Osteoblast (primary cell): ENCODE results near the gene PCP4. TPM values are rescaled to one million over a fixed set of nuclear protein-coding genes. Genes with fewer than 3 reads are reported as not detected.

ENCODE experiments used
- DNase-seq: peaks from one replicate; pipeline ENCODE4 v3.0.0; 2011; ENCODE audit warnings: low spot score, mixed read lengths; ENCODE audit not compliant: insufficient read length; ENCODE audit errors: missing footprints
- H2AFZ ChIP-seq: 2 replicates; pipeline ENCODE4 v1.6.0; 2011; ENCODE audit warnings: mild to moderate bottlenecking, low read length
- H3K27ac ChIP-seq: 2 replicates; pipeline ENCODE4 v1.5.1; 2011; ENCODE audit warnings: mild to moderate bottlenecking, low read depth, low read length, moderate library complexity
- H3K27me3 ChIP-seq: 2 replicates; pipeline ENCODE4 v1.6.0; 2012; ENCODE audit warnings: mild to moderate bottlenecking, control low read depth, inconsistent platforms, low read length, moderate library complexity; ENCODE audit not compliant: insufficient read depth
- H3K36me3 ChIP-seq: 2 replicates; pipeline ENCODE4 v1.5.1; 2011; ENCODE audit warnings: mild to moderate bottlenecking, low read length, control low read depth, moderate library complexity; ENCODE audit not compliant: insufficient read depth
- H3K4me1 ChIP-seq: 2 replicates; pipeline ENCODE4 v1.5.1; 2011; ENCODE audit warnings: mild to moderate bottlenecking, low read length, control low read depth, moderate library complexity; ENCODE audit not compliant: insufficient read depth
- H3K4me2 ChIP-seq: 2 replicates; pipeline ENCODE4 v1.6.0; 2011; ENCODE audit warnings: mild to moderate bottlenecking, low read length; ENCODE audit not compliant: insufficient read depth
- H3K4me3 ChIP-seq: fragments of 200-600 bp; sonication (generic); 3 replicates; pipeline ENCODE4 v1.5.1; 2012; ENCODE audit warnings: mild to moderate bottlenecking, low read length, inconsistent platforms; ENCODE audit not compliant: insufficient read depth
- H3K79me2 ChIP-seq: 2 replicates; pipeline ENCODE4 v1.6.0; 2012; ENCODE audit warnings: mild to moderate bottlenecking, low read length, control low read depth, inconsistent platforms; ENCODE audit not compliant: insufficient read depth
- H3K9me3 ChIP-seq: 2 replicates; pipeline ENCODE4 v1.5.1; 2011; ENCODE audit warnings: low read depth, low read length, control low read depth
- H4K20me1 ChIP-seq: 2 replicates; pipeline ENCODE4 v1.6.0; 2012; ENCODE audit warnings: mild to moderate bottlenecking, low read length, control low read depth; ENCODE audit not compliant: insufficient read depth
- CTCF ChIP-seq: IDR thresholded peaks from 2 replicates; pipeline ENCODE4 v1.5.1; 2011; ENCODE audit warnings: mild to moderate bottlenecking, low read depth, low read length, moderate library complexity; ENCODE audit errors: extremely low read depth
- total RNA-seq: library from RNA; depleted of rRNA; stranded (reverse); fragments of >200 nt; gene quantifications from 2 replicates; pipeline ENCODE4 v1.2.3, GENCODE V29; 2012

PCP4 gene
- total RNA-seq, 1 donor = not detected

DNA sequence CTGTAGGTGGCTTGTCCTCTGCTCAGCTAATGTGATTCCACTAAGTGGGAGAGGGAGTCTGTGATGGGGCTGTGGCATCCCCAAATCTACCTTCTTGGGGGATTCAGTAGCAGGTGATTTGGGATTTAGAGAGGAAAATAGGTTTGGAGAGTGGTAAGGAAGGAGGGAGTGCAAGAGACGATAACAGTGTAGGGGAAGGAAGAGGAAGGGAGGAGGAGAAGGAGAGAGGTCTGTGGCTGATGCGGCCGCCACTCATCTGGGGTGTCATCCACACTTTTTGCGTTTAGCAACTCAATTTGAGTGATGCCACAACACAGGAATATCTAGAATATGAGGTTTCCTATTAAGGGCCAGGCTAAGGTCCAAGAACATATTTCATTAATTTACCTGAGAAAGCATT is 23.8 kb upstream of the PCP4 start:
- no peak for TF ChIP-seq CTCF
- H3K4me3 ChIP-seq = no peak overlapping the region
- no peaks in the 10 kb centered on the region for H4K20me1 ChIP-seq
- no peaks in the 10 kb centered on the region for H3K36me3 ChIP-seq
- no peaks in the 10 kb centered on the region for H3K9me3 ChIP-seq
- H3K27ac ChIP-seq = no peak overlapping the region
- H3K79me2 ChIP-seq = no peaks in the 10 kb centered on the region
- no peaks in the 10 kb centered on the region for H3K4me1 ChIP-seq
- H3K4me2 ChIP-seq = no peak overlapping the region
- H3K27me3 ChIP-seq = no peaks in the 10 kb centered on the region
- DNase-seq = no peak
- H2AFZ ChIP-seq = no peak overlapping the region

GRCh38 chr21:39843916-39844315 is 23.3 kb upstream of the PCP4 start:
- no peak overlapping the region for H3K4me3 ChIP-seq
- no peak overlapping the region for H3K27ac ChIP-seq
- no peaks in the 10 kb centered on the region for H3K79me2 ChIP-seq
- H2AFZ ChIP-seq = no peak overlapping the region
- DNase-seq = no peak
- no peaks in the 10 kb centered on the region for H3K9me3 ChIP-seq
- H3K4me2 ChIP-seq = no peak overlapping the region
- H3K4me1 ChIP-seq = no peaks in the 10 kb centered on the region
- H3K27me3 ChIP-seq = no peaks in the 10 kb centered on the region
- TF ChIP-seq CTCF = no peak
- H4K20me1 ChIP-seq = no peaks in the 10 kb centered on the region
- H3K36me3 ChIP-seq = no peaks in the 10 kb centered on the region

DNA sequence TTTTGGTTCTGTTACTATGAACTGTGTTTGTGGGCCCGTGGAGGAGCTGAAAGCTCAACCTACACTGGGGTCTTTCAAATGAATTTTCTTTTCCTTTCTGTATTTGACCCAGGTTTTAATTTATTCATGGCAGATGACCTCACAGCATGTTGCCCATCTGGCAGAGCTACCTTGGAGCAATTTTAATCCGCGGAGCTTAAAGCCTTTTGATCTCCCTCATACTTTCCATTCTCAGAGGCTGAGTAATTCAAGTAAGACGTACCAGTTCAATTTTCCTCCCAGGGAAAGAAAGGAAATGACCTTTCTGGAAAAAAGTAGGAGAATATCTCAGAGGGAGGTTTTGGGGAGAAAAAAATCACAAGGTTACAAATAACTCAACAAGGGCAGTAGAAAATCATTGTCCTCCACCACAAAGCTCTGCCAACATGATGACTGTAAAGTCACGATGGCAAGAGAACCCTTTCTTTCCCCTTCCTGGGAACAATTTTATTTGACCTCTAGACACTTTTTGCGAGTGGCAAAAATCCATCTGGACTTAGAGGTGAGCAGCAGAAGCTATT is 21.6 kb upstream of the PCP4 start:
- Histone ChIP-seq H3K79me2 (no peaks in the 10 kb centered on the region), H3K4me2 (no peak overlapping the region), H2AFZ (no peak overlapping the region), H4K20me1 (no peaks in the 10 kb centered on the region), H3K9me3 (no peaks in the 10 kb centered on the region), H3K27me3 (no peaks in the 10 kb centered on the region), H3K27ac (no peak overlapping the region), H3K4me1 (no peaks in the 10 kb centered on the region), H3K36me3 (no peaks in the 10 kb centered on the region), H3K4me3 (no peak overlapping the region)
- TF ChIP-seq CTCF = no peak
- DNase-seq = no peak

DNA sequence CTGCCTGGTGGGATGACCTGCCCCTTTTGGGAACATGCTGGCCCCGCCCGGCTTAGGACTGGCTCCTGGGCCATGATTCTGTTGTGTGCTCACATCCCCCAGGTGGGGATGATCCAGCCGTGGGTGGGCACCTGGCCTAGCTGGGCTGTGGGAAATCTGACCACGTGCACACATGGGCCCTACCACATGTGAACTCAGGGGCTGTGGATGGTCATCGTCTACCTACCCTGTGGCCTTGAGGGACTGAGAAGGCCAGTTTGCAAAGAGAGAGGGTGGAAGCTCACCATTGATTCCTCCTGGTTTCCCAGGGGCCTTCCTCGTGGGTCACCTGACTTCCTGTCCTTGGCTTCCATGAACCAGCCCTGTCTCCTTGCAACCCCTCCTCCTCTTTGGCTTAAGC is 19.4 kb upstream of the PCP4 start:
- Histone ChIP-seq H3K36me3 (no peaks in the 10 kb centered on the region), H2AFZ (no peak overlapping the region), H3K27ac (no peak overlapping the region), H3K4me3 (no peak overlapping the region), H3K4me2 (no peak overlapping the region), H3K27me3 (no peaks in the 10 kb centered on the region), H3K79me2 (no peaks in the 10 kb centered on the region), H3K9me3 (no peaks in the 10 kb centered on the region), H3K4me1 (no peaks in the 10 kb centered on the region), H4K20me1 (no peaks in the 10 kb centered on the region)
- no peak for TF ChIP-seq CTCF
- DNase-seq = no peak
